ENCODE results near the gene ZNF441. TPM values are rescaled to one million over a fixed set of nuclear protein-coding genes. Genes with fewer than 3 reads are reported as not detected.

Gene ZNF441
- total RNA-seq, 1 donor from 2014 or later: 10.4 TPM

Other genes with a start within 250 kb of the ZNF441 start
- 36.8 and 37.6 TPM in 2 replicates for gene ECSIT, start 237.9 kb upstream of the ZNF441 start, total RNA-seq
- 0.19 and 1.2 TPM in 2 replicates for gene CNN1, start 228.1 kb upstream of the ZNF441 start, total RNA-seq
- 16.9 and 24.5 TPM in 2 replicates for gene ELOF1, start 207.8 kb upstream of the ZNF441 start, total RNA-seq
- 0.37 and 8.8 TPM in 2 replicates for gene ACP5, start 189.4 kb upstream of the ZNF441 start, total RNA-seq
- gene ZNF627, start 169.5 kb upstream of the ZNF441 start, total RNA-seq: 20.1 and 28.9 TPM in 2 replicates
- gene ZNF823, start 28.1 kb upstream of the ZNF441 start, total RNA-seq: 11.7 and 15.1 TPM in 2 replicates
- 1.5 and 1.6 TPM in 2 replicates for gene ZNF491, start 31.5 kb downstream of the ZNF441 start, total RNA-seq
- gene ZNF440, start 47.3 kb downstream of the ZNF441 start, total RNA-seq: 9.0 and 12.4 TPM in 2 replicates
- gene ZNF439, start 81.7 kb downstream of the ZNF441 start, total RNA-seq: 2.4 and 3.1 TPM in 2 replicates
- 13.0 and 15.8 TPM in 2 replicates for gene ZNF69, start 120.8 kb downstream of the ZNF441 start, total RNA-seq
- gene ZNF700, start 158.1 kb downstream of the ZNF441 start, total RNA-seq: 8.8 and 11.2 TPM in 2 replicates
- 1.6 and 3.1 TPM in 2 replicates for gene ZNF763, start 198.0 kb downstream of the ZNF441 start, total RNA-seq